Mucosa of descending colon (tissue), 3 donors: ENCODE measurements around the gene ZRANB2. TPM values are rescaled to one million over a fixed set of nuclear protein-coding genes. Genes with fewer than 3 reads are reported as not detected.

ENCODE experiments used
- ATAC-seq: fragments of 200-7000 bp; cut with Tn5 transposase; one replicate; pipeline ENCODE4 v1.9.1; 2020; ENCODE audit warnings: mild to moderate bottlenecking, moderate library complexity
- DNase-seq, 3 donors: peaks; one replicate each; pipeline ENCODE4 v3.0.0-alpha.2; 2020
- H3K36me3 ChIP-seq: fragments of 200-600 bp; one replicate; pipeline ENCODE4 v1.8.0; 2021; ENCODE audit warnings: low read depth, mild to moderate bottlenecking
- H3K4me1 ChIP-seq: fragments of 200-600 bp; one replicate; pipeline ENCODE4 v1.8.0; 2021; ENCODE audit warnings: low read depth, mild to moderate bottlenecking
- H3K4me3 ChIP-seq: fragments of 200-600 bp; one replicate; pipeline ENCODE4 v1.8.0; 2021; ENCODE audit warnings: mild to moderate bottlenecking
- H3K9me3 ChIP-seq: fragments of 200-600 bp; one replicate; pipeline ENCODE4 v1.8.0; 2021; ENCODE audit warnings: mild to moderate bottlenecking
- intact Hi-C, 2 donors: fragments of 100-400 bp; cut with DNase I in 1 of 2; cut with micrococcal nuclease in 1 of 2; formaldehyde crosslinking; loops; one replicate each; pipeline versions ENCODE4 v1.11.0 to v1.11.1; 2022; cut with DNase I, micrococcal nuclease
- total RNA-seq, 3 donors: library from RNA; stranded (reverse); fragmentation: NEBNext Ultra II Directional in 2 of 3; extraction: Animal tissue kit (Norgen Biotek cat#: 25700) in 2 of 3; gene quantifications; one replicate each; pipeline versions ENCODE4 v1.2.1 to v1.2.4, GENCODE V29; 2021 to 2023
- TF ChIP-seq, protein P1 (sequence below): fragments of 200-600 bp; IDR thresholded peaks from one replicate; pipeline ENCODE4 v1.8.0; 2022; ENCODE audit warnings: antibody characterized with exemption, mild to moderate bottlenecking
- donor health status: DM: no; HTN: no; CAD: no; lungs with moderate emphysema.
- donor health status: DM: no; HTN: no; CAD: no.
- donor health status: DM: no; HTN: yes; CAD: no.

ZRANB2 gene
- total RNA-seq, 3 donors from 2014 or later: 74.8 to 108 (median 94.9) TPM

DNA sequence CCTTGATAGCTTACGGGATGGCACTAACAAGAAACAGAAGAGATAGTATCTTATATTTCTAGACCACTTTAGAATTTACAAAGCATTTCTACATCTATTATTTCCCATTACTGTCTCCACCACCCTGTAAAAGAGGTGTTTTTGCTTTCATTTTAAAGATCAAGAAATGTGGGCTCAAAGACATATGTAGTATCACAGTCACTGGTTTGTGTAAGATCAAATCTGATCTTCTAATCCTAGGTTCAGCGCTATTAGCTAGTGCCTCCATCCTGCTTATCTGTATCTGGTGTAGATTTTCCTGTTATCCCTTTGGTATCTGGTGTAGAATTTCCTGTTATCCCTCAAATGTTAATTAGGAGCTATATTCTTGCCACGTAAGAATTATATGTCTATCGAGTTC lies 23.6 kb upstream of the ZRANB2 start:
- TF ChIP-seq, protein P1, sequence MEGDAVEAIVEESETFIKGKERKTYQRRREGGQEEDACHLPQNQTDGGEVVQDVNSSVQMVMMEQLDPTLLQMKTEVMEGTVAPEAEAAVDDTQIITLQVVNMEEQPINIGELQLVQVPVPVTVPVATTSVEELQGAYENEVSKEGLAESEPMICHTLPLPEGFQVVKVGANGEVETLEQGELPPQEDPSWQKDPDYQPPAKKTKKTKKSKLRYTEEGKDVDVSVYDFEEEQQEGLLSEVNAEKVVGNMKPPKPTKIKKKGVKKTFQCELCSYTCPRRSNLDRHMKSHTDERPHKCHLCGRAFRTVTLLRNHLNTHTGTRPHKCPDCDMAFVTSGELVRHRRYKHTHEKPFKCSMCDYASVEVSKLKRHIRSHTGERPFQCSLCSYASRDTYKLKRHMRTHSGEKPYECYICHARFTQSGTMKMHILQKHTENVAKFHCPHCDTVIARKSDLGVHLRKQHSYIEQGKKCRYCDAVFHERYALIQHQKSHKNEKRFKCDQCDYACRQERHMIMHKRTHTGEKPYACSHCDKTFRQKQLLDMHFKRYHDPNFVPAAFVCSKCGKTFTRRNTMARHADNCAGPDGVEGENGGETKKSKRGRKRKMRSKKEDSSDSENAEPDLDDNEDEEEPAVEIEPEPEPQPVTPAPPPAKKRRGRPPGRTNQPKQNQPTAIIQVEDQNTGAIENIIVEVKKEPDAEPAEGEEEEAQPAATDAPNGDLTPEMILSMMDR: no peak
- intact Hi-C loops: no loop called here
- H3K9me3 ChIP-seq: no peaks in the 10 kb centered on the region

DNA sequence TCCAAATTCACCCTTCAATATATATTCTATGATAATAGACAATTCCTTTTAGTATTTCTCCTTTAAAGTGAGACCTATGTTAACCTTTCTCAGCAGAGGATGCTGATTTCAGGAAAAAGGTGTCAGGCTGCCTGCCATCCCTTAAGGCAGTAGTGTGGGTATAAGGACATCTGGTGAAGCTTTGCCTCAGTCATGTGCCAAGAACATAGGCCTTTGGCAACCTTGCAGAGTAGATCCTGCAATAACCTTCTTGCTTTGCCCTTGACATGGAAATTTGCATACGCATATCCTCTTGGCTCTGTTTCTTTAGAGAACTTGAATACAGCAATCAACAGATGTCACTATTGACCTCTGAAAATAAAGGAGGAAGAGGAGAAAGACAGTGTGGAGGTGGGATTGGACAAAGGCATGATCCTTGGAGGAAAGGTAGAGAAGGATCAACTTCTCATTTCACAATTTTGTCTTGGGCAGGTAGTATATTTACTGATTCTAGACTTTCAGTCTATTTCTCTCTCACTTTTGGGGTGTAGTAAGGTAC lies 21.1 kb upstream of the ZRANB2 start:
- no peaks in the 10 kb centered on the region for H3K4me1 ChIP-seq
- no peak overlapping the region for H3K4me3 ChIP-seq
- ATAC-seq: no peak
- TF ChIP-seq, protein P1: no peak
- DNase-seq: no peak
- H3K9me3 ChIP-seq: no peaks in the 10 kb centered on the region
- intact Hi-C loops: no loop called here
- H3K36me3 ChIP-seq: no peaks in the 10 kb centered on the region

More for the DNA sequence above, 23.6 kb upstream of the ZRANB2 start:
- no peak for DNase-seq
- H3K36me3 ChIP-seq: no peaks in the 10 kb centered on the region
- ATAC-seq: no peak
- no peaks in the 10 kb centered on the region for H3K4me1 ChIP-seq
- H3K4me3 ChIP-seq: no peak overlapping the region

DNA sequence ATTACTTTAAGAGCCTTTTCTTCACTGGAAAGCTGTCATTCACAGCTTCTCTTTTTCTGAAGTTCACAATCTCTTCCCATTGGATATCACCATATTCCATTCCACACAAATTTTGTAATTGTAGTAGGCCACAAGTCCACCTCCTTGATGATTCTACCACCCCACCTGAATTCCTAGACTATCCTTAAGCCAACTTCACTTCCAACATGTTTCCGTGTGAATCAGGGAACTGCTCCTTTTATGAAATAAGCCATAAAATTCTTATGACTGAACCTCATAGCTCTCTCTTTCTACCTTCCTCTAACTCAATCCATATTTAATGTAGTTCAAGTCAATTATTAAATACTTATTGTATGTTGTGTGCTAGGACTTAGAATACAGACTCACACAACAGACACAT lies 16.6 kb upstream of the ZRANB2 start:
- intact Hi-C loops: loop anchor here in 1 of 2 donors (10.0 kb wide), 1 partner anchor 427 kb away; no protein-coding TSS in a partner anchor
- DNase-seq: no peak
- ATAC-seq: peak; percentile 70
- H3K4me1 ChIP-seq: no peaks in the 10 kb centered on the region
- H3K9me3 ChIP-seq: no peaks in the 10 kb centered on the region
- H3K36me3 ChIP-seq: no peaks in the 10 kb centered on the region
- no peak overlapping the region for H3K4me3 ChIP-seq
- TF ChIP-seq, protein P1: no peak

DNA sequence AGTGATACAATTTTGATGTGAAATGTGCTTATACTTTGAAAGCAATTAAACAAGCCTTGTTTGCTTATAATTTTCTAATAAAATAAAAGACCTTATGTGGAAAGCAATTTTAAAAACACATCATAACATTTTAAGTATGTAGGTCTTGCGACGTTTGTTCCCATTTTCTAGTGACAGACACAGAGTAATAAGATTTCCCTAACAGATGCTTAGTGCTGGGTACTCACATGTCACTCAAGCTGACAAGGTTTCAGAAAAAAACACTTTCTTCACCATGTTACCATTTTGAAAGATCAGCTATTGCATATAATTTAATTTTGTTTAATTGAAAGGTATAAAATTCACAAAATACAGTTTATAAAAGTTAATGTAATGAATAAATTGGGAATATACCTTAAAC lies 14.1 kb upstream of the ZRANB2 start:
- Histone ChIP-seq H3K9me3 (no peaks in the 10 kb centered on the region), H3K36me3 (no peaks in the 10 kb centered on the region), H3K4me3 (no peak overlapping the region), H3K4me1 (peaks cover 10% of the 10 kb centered on the region)
- TF ChIP-seq, protein P1: no peak
- intact Hi-C loops: loop anchor here in 1 of 2 donors (10.0 kb wide), 1 partner anchor 430 kb away; no protein-coding TSS in a partner anchor
- ATAC-seq (no peak), DNase-seq (no peak)

DNA sequence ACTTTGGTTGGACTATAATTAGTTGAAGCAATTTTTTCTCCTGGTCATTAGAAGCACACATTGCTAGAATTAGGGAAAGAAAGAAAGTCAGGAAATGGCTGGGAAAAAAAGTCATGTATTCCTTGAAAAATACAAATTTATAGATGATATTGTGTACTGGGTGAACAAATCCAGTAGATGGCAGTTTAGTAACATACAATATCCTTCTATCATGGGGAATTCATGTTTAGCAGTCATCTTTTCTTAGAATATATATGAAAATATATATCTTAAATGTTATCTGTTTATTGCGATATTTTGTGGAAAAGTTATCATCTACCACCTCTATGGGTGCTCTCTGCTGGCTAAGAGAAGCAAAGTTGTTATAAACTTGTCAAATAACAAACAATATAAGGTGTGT lies 13.1 kb upstream of the ZRANB2 start:
- Histone ChIP-seq H3K36me3 (no peaks in the 10 kb centered on the region), H3K4me1 (peaks cover 12% of the 10 kb centered on the region), H3K4me3 (no peak overlapping the region), H3K9me3 (no peaks in the 10 kb centered on the region)
- no peak for ATAC-seq
- TF ChIP-seq, protein P1: no peak
- intact Hi-C loops: loop anchor here in 1 of 2 donors (10.0 kb wide), 1 partner anchor 431 kb away; no protein-coding TSS in a partner anchor
- DNase-seq: no peak
